Left forelimb (tissue), 1 donor: ENCODE measurements around the gene ATP2B2.

Experiments used
- DNase-seq: peaks from one replicate; pipeline ENCODE4 v3.0.0-alpha.2; 2018; ENCODE audit warnings: low spot score

Gene ATP2B2

DNA sequence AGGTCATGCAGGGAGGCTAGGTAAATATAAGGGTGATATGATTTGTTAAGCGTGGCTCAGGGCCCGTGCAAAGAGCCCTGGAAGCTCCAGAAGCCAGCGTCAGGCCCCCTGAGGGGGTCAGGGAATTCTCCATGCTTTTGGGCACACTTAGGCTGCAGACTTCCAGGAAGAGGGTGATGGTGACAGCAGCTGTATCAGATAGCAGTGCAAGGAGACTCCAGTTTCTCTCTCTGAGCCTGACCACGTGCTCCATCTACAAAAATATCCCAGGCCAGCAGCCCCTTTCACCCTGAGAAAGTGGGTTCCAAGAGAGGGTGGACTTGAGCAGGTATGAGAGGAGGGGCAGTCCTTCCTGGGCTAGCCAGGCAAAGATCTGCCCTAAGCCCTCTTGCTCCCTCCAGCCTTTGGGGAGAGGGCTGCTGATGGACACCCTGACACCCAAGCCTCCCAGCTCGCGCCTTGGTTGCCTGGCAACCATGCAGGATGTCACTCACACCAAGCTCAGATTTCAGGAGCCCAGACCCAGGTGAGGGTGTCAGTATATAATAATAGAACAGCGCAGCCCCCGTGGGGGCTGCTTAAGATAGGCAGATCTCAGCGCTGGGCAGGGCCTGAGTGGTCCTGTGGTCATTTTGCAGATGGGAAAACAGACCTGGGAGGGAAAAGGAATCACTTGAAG is 35.8 kb downstream of the ATP2B2 start:
- no peak for DNase-seq

DNA sequence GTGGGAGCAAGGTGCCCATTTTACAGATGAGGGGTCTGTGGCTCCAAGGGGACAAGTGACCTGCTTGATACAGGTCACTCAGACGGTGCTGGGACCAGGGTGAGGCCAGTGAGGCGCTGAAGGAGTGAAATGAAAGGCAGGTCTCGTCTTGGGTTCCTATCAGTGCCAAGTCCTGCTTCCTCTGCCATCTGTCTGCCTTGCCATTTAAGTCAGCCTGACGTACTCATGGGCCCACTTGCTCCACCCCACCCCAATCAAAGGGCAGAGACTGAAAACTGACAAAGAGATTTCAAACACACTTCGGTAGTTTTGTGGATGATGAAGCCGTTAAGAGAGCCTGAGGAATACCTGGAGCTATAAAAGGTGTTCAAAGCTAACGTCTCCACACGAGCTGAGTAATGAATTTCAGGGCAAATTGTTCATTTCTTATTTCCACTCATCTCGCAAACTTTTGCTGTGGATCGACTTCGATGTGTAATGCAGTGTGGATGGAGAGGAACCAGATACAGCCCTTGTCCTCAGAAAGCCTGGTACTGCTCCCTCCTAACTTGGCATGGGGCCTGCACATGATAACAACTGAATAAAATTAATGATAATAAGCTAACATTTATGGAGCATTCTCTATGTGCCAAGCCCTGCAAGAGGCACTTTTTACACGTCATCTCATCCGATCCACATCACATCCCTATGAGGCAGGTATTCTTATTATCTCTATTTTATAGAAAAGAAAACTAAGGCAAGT is 36.6 kb downstream of the ATP2B2 start:
- DNase-seq: no peak

DNA sequence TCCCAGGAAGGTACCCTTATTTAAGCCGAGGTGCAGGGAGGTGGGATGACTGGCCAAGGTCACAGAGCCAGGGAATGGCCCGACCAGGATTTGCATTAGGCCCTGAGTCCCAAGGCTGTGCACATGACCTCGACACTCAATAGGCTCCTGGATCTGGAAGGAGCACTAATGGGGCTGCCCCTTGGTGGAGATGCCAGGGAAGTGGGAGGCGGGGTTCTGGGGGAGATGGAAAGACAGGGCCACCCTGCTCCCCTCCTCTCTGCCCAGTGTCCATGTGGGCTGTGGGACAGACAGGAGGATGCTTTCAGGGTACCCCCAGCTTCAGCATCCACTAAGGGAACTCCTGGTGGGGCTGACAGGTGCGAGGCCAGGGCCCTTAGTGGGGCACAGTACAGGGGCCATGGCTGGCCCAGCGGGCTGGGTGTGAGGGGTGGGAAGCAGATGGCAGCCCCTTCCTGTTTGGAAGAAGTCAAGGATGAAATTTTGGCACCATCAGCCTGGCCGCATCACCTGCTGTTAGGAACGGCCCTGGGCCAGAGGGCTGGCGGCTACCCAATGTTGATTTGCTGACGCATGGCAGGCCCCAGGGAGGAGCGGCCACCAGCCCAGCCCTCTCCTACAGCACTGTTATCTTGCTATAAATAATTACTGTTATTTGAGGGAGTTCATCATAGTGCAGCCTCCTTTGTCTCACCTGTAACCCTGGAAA is 37.3 kb downstream of the ATP2B2 start:
- DNase-seq: no peak

DNA sequence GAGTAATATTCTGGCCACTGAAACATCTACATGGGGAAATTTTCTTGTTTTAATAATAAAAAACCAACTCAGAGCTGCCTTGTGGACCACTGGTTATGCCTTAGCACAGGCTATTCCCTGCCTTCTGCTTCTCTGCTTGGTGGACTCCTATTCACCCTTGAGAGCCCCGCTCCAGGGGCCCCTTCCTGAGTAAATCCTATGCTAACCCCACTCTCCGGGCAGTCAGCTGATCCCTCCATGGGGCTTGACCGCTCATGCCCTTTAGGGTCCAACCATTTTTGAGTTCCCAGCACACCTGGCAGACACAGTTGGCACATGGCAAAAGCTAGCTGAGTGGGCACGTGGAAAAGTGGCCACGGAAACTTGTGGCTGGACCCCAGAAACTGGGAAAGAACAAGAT is 38.2 kb downstream of the ATP2B2 start:
- no peak for DNase-seq

DNA sequence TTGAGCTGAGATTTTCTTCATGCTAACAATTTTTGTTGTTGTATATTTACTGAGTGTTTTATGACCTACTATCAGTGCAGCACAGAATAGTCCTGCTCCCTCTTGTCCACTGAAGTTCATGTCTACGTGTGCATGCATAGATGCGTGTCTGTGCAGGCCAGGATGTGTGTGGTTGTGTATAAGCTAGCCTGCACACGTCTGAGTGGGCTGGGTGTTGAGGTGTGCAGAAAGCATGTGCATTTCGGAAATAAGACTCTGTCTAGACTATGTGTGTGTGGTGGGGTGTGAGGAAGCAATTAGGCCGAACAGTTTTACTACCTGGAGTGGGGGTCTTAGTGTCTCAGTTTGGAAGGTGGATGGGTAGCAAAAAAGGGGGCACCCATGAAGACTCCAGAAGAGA is 39.2 kb downstream of the ATP2B2 start:
- no peak for DNase-seq

DNA sequence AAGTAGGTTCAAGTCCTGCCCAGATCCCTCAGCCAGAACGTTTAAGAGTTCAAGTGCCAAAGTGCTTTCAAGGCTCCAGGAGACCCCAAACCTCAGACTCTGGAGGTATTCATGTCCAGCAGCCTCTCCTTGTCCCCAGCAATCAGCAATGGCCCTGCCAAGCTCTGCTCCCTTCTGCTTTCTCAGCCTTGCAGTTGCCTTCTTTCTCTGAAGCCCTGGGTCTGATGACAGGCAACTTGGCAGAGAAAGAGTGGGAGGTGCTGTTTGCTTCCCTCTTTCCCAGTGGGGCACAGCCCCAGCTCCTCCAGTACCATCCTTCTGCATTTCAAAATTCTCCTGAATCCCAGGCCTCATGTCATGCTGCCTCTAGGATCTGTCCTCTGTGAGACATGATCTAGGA is 40.2 kb downstream of the ATP2B2 start:
- DNase-seq: no peak

DNA sequence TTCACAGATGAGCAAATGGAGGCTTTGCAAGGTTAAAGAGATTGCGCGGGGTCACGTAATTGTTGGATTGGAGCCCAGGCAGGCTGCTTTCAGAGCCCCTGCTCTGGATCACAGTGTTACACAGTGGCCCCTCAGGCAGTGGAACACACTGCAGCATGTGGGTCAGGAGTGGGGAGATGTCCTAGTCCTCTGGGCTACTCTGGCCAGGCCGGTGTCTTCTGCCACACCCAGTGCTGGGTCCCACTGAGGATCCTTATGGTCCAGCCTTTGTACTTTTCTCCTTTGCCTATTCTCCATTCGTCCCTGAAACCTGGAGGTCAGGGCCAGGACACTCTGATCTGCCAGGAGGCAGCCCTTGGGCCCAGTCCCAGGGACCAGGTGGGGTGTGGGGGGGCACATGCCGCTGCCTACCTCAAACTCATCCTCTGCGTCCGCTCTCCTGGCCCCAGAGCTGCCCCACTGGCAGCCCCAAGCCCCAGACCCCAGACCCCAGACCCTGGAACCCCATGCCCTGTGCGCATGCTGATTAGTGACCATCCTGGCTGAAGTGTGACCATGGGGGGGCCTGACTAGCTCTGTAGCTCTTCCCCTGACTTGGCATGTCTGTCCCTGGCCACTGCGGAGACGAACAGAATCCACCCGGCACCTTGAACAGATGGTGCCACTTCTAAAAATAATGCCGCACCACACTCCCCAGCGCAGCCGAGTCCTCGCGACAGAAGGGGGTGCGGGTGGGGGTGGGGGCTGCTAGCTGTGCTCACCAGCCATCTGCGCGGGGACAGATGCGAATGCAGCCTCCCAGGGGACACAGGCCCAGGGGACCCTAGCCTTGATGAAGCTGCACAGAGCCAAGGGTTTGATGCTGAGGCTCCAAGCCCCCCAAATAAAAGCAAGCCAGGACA is 41.6 kb downstream of the ATP2B2 start:
- DNase-seq: no peak

DNA sequence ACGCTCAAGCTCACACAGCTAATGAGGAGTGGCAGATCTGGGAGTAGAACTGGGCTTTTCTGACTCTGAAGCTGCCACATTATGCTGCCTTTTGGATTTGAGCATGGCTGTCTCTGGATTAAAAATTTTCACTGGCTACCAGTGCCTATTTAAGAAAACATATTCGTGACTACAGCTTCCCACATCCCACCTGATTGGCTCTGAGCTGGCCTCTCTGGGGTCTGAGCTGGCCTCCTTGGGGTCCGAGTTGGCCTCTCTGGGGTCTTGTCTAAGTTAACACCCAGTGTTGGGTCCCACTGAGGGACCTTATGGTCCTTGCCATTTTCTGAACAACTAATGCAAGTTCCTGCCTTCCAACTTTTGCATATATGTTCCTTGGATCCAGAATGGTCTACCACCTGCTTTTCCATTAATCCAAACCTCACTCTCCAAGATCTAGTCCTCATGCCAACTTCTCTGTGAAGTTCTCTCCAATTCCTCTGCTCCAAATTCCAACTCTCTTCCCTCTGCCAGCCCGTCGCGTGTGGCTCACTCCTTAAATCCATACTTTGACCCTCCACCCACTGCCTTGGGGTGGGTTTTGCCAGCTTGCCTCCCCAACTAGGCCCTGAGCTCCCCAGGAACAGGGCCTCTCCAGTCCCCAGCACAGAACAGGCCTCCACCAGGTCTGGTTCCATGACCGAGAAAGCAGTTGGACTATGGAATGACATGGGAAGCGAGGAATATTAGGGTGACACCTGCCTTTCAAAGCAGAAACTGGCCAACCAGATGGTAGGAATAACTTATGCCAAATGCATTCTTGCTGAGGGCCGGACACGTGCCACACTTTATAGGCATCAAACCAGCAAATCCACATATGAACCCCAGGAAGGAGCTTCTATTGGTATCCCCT is 42.5 kb downstream of the ATP2B2 start:
- no peak for DNase-seq

DNA sequence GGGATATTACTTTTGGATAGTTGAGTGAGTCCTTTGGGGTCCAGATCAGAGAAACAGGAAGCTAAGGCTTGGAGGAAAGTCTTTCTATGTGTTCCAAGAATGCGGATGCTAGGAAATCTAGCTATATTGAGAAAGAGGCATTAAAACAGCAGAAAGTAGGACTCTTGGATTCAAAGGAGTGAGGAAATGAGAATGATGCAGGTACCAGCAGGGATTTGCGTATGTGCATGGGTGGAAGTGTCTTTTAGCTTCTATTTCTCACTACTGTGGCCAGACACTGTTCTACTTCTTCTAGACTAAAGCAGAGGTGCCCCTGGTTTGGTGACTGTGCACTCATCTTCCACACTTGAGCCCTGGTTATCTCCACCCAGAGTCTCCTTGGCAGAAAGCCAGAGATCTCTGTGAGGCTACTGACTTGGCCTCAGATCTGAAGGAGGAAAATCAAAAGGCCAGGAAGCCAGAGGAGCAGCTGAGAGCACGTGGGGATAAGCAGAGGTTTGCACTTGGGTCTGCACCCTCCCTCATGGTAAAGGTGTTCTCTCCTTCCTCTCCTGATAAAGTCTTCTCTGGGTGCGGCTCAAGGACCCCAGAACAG is 44.3 kb downstream of the ATP2B2 start:
- no peak for DNase-seq

DNA sequence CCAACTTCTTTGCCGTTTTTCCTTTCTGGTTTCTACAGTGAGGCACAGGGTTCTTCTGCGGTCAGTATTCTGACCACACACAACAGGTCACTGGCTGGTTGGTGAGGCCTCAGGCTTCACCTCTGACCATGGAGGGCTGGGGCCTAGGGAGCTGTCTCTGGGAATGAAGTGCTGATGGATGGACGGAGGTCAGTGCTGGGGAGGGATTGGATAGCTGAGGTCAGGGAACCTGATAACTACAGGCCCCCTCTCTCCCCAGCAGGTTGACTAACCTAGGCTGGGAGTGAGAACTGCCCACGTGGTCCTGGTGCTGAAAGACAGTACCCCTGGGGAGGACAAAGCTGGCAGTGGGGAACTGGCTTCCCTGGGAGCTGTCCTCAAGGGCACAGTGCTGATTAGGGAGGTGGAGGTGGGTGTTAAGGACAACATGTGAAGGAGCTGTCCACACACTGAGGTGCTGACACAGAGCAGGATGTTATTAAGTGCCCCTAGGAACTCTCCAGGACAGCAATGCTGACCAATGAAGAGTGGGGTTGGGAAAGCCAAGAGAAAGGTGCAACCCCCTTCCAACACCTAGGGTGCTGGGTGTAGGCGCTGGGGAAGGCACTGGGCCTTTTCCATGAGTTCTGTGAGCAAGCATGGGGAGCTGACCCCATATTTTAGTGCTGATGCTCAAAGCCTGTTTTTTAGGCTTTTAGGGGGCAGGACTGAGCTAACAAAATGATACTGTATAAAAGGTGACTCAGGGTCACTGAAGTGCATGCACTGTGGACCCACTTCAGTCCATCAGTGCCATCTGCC is 45.2 kb downstream of the ATP2B2 start:
- DNase-seq: no peak

DNA sequence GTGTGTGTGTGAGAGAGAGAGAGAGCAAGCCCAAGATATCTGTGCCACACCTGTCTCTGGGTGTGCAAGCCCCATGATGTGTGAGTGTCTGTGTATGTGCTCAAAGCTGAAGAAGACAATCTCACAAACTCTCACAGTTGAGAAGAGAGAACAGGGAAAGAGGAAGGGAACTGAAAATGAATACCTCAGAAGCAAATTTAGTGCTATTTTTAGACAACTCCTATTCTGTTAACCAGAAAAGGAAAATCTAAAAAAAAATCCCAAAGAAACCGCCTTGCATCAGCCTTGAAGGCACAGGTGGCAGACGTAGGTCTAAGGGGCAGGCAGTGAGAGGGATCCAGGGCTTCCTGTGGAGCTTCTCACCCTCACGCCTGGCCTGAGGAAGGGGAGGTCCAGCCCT is 47.8 kb downstream of the ATP2B2 start:
- DNase-seq: no peak

DNA sequence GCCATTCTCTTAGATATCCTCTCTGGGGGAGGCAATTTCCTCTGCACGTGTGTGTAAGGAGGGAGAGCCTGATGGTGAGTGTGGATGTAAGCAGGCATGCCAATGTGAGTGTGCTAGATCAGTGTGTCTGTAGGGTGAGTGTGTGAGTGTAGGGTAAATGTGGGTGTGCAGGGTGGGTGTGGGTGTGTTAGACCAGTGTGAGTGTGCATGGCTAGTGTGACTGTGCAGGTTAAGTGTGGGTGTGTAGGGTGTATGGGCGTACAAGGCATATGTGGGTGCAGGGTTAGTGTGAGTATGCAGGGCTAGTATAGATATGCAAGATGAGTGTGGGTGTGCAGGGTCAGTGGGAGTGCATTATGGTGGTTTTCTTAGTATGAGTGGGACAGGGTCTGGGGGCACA is 48.4 kb downstream of the ATP2B2 start:
- no peak for DNase-seq

DNA sequence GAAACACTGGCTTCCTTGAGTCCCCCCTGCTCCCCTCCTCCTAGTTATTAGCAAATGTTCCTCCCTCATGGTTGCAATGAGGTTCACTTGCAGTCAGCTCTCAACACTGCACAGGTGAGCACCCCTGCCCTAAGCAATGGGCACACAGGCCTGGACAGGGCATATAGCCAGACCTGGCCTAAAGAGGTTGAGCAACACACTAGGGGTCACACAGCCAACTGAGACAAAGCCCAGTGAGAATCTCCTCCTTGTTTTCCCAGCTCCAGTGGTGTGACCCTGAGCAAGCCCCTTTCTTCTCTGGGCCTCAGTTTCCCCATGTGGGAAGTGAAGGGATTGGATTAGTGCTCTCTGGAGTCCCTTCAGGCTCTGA is 49.9 kb downstream of the ATP2B2 start:
- no peak for DNase-seq

DNA sequence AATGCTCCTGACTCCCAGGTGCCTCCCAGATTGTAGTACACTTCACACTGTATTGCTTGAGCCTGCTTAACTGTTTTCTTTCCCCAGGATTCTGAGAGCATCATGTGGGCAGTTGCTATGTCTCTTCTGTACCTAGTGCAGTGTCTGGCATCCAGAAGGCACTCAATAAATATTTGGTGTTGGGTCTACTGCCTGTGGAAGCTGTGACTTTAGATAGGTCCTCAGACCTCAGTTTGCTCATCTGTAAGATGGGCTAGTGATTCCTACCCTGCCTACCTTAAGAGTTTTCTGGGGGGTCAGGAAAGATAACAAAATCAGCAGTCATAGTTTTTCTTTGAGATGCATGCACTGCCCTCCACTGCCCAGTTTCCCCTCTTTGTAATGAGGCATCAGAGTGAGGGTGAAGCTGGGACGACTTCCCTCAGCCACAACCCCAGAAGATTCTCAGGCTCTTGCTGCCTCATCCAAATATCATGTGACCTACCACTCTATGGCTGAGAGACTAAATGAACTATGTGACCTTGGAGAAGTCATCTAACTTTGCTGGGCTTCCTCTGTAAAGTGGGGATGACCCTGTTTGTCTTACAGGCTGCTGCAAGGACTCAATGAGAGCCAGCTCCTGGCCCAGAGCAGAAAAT is 50.4 kb downstream of the ATP2B2 start:
- no peak for DNase-seq

DNA sequence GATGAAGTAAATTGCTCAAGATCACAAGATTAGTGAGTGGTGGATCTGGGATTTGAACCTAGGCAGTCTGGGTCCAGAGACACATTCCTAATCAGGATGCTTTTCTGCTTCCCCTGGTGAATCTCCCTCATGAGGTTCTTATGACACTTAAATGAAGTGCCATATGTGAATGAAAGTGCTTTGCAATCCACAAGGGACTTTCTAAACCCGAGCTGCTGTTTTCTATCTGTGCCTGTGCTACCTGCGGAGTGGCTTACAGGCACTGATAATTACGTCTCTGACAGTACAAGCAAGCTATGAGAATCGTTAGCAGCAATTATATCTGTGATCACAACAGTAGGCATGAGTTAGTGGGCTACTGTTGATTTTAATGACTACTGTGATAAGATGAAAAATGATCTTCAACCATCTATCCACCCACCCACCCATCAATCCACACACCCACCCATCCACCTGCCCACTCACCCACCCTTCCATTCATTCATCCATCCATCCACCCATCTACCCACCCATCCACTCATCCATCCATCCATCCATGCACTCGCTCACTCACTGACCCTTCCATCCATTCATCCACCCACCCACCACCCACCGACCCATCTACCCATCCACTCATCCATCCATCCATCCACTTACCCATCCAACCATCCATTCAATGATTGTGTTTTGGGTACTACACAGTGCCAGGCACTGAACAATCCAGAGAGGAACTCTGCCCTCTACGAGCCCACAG is 51.8 kb downstream of the ATP2B2 start:
- DNase-seq: no peak

DNA sequence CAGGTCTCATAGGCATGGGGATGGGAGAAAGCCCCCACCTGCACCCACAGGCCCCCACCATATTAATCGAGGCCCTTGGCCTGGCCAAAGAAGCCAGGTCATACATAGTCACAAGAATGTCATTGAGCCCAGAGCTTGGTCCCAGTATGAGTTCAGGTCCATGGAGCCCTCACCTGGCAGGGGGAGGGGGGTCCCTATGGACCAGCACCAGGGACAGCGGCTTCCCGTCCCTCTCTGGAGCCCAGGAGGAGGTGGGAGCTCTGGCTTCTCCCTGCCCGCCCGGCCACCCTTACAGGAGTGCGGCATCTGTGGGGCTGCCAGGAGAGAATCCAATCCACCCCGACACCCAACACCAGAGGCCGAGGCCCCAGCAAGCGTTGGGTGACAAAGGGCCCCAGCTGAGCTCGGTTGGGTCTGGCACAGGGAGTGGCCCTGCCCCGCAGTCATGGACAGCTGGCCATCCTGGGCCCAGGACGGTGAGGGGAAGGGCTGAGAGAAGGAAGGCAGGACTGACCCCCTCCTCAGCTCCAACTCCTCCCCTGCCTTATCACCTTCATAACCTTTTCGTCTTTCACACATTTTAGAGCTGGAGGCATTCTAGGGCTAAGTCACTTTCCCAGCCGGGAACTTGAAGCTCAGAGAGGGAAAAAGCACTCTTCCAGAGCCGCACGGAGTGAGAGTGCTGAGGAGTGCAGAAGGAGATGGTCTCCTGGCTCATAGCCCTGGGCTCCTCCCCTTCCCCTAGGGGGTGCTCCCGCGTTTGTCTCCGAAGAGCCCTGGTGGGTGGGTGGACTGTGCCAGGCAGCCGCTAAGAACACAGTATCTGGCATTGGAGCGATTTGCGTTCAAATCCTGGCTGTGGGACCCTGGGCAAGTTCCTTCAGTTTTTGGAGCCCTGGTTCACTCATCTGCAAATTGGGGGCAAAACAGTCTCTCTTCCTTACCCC is 54.6 kb downstream of the ATP2B2 start:
- no peak for DNase-seq

DNA sequence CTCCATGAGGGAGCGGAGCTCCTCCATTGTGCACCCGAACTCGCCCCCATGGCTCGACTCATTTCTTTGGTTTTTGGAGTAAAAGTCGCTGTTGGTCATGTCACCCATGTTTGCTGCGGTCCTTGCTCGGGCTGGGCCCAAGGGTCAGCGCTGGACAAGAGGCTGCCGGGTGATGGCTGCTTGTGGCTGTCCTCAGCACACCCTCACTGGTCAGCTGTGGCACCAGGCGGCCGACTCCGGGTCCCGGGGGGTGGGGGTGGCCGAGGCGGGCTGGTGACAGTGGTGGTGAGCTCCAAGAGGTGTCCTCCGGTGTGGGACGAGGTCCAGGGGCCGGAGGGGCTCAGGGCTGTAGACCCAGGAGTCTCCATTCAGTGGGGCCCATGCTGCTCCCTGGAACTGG is 56.0 kb downstream of the ATP2B2 start:
- DNase-seq: no peak

DNA sequence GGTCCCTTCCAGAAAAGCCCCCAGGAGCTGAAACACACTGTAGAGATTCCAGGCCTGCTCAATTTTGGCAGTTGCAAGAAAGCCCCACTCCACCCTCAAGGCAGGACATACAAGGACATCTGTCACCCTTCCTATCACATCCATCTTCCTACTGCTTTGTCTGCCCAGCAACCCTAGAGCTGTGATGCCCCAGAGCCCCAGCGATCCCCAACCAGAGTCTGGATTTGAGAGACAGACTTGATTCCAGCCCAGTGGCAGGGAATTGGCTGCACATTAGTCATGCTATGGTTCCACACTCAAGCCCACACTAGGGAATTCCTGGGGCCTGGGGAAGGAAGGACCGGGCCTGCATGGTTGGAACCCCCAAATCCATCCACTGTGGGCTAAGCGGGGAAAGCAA is 56.8 kb downstream of the ATP2B2 start:
- DNase-seq: no peak
